ENCODE results near the gene HARBI1. TPM values are rescaled to one million over a fixed set of nuclear protein-coding genes. Genes with fewer than 3 reads are reported as not detected.

The HARBI1 gene
- total RNA-seq, 4 donors from 2014 or later: 0.59 to 5.2 (median 2.6) TPM

DNA sequence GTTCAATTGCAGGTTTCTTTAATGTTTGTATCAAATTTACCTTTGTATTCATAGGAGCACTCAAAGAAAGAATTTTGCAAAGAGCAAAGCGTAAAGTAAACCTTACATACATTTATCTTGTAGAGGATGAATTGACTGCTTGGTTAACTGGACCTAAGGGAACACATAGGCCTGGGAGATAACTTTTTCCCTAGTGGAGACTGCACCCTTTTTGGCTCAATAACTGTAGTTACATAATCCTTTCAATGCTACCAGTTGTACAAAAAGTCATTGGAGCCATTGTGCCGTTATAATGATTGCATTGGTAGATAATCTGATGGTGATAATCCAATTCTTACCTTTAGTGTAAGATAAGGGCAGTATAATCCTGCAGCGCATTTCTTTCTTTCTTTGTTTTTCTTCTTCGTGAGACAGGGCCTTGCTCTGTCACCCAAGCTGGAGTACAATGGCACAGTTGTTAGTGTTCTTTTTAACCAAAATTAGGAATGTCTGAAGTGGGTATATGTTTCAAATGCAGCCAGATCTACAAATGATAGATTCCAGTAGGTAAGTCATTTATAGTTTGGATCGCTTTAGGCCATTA, 18.6 kb upstream of the HARBI1 start:
- TF ChIP-seq EP300 (IDR thresholded peaks at IDR 0.05) (no peak), POLR2A (IDR thresholded peaks at IDR 0.05) (no peak)
- TF ChIP-seq, protein P1, sequence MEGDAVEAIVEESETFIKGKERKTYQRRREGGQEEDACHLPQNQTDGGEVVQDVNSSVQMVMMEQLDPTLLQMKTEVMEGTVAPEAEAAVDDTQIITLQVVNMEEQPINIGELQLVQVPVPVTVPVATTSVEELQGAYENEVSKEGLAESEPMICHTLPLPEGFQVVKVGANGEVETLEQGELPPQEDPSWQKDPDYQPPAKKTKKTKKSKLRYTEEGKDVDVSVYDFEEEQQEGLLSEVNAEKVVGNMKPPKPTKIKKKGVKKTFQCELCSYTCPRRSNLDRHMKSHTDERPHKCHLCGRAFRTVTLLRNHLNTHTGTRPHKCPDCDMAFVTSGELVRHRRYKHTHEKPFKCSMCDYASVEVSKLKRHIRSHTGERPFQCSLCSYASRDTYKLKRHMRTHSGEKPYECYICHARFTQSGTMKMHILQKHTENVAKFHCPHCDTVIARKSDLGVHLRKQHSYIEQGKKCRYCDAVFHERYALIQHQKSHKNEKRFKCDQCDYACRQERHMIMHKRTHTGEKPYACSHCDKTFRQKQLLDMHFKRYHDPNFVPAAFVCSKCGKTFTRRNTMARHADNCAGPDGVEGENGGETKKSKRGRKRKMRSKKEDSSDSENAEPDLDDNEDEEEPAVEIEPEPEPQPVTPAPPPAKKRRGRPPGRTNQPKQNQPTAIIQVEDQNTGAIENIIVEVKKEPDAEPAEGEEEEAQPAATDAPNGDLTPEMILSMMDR (IDR thresholded peaks at IDR 0.05): no peak
- Histone ChIP-seq H3K9me3 (no peaks in the 10 kb centered on the region), H3K4me3 (no peak overlapping the region), H3K27ac (no peak overlapping the region), H3K4me1 (peaks cover 0 to 11% (median 3%) of the 10 kb centered on the region in 4 donors), H3K36me3 (peaks cover 0 to 71% (median 0%) of the 10 kb centered on the region in 3 donors), H3K27me3 (no peaks in the 10 kb centered on the region)
- 71 to 72% methylated on average over 5 of the region's 5 CpGs for WGBS, 2 donors
- no peak for DNase-seq (ENCODE audit: low spot score in 2 of 2)

DNA sequence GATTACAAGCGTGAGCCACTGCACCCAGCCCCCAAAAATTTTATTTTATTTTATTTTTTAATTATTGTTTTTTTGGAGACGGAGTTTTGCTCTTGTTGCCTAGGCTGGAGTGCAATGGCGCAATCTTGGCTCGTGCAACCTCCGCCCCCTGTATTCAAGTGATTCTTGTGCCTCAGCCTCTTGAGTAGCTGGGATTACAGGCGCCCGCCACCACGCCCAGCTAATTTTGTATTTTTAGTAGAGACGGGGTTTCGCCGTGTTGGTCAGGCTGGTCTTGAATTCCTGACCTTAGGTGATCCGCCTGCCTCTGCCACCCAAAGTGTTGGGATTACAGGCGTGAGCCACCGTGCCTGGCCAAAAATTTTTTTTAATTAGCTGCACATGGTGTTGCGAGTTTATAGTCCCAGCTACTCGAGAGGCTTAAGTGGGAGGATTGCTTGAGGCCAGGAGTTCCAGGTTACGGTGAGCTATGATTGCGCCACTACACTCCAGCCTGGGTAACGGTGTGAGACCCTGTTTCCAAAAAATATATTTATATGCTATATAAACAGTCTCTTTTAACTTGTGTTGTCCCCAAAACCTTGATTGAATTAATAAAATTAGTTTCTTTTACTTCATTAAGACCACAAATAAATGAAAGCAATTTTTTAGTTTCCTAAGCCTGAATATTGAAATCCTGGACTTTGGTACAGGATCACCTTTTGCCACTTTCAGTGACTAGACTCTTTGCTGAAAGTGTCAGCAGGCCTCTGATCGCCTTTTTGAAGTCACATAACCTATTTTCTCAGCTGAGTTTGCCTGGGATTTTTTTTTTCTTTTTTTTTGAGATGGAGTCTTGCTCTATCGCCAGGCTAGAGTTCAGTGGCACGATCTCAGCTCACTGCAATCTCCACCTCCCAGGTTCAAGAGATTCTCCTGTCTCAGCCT, 16.5 kb upstream of the HARBI1 start:
- no peaks in the 10 kb centered on the region for H3K27me3 ChIP-seq
- no peaks in the 10 kb centered on the region for H3K9me3 ChIP-seq
- 92 to 93% methylated on average over 22 of the region's 22 CpGs for WGBS, 2 donors
- TF ChIP-seq POLR2A (IDR thresholded peaks at IDR 0.05) (no peak), EP300 (IDR thresholded peaks at IDR 0.05) (no peak)
- TF ChIP-seq, protein P1 (IDR thresholded peaks at IDR 0.05): no peak
- H3K4me3 ChIP-seq: no peak overlapping the region
- peaks cover 0 to 71% (median 0%) of the 10 kb centered on the region in 3 donors for H3K36me3 ChIP-seq
- peaks cover 0 to 18% (median 3%) of the 10 kb centered on the region in 4 donors for H3K4me1 ChIP-seq
- no peak overlapping the region for H3K27ac ChIP-seq
- no peak for DNase-seq (ENCODE audit: low spot score in 2 of 2)

DNA sequence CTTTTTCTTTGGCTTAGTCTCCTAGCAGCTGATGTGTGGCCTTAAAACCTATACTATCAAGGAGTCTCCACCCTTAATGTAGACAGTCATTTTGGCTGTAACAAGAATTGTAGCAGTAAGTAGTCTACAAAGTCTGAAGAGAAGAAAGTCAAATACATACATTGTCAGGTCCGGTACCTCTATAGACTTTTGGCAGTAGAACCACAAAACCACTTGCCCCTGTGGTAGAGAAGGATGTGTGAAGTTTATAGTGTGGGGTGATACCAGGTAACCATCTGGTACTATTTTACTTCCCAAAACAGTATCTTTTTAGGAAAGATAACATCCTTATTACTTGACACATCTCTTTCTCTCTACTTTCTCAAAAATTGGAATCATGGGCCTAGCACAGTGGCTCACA, 15.5 kb upstream of the HARBI1 start:
- no peaks in the 10 kb centered on the region for H3K9me3 ChIP-seq
- WGBS, 2 donors: 92 to 97% methylated on average over 1 of the region's 1 CpG

DNA sequence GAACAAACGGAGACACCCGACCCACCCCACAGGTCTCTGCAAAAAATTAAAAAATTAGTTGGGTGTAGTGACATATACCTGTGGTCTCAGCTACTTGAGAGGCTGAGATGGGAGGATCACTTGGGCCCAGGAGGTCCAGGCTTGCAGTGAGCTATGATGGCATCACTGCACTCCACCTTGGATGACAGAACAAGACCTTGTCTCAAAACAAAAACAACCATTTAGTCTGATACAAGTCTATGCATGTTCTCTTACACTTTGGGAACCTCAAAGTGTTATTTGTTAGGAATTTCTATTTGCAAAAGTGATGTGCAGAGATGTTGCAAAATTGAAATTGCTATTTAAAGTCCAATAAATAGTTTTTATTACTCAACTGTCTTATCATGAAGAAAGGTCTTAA, 14.6 kb upstream of the HARBI1 start:
- Histone ChIP-seq H3K27ac (no peak overlapping the region), H3K27me3 (no peaks in the 10 kb centered on the region), H3K4me3 (no peak overlapping the region), H3K36me3 (peaks cover 0 to 71% (median 0%) of the 10 kb centered on the region in 3 donors), H3K9me3 (no peaks in the 10 kb centered on the region), H3K4me1 (peaks cover 0 to 19% (median 3%) of the 10 kb centered on the region in 4 donors)
- WGBS, 2 donors: 82 to 97% methylated on average over 2 of the region's 2 CpGs
- no peak for DNase-seq (ENCODE audit: low spot score in 2 of 2)
- TF ChIP-seq POLR2A (IDR thresholded peaks at IDR 0.05) (no peak), EP300 (IDR thresholded peaks at IDR 0.05) (no peak)
- TF ChIP-seq, protein P1 (IDR thresholded peaks at IDR 0.05): no peak

More for the DNA sequence above, 15.5 kb upstream of the HARBI1 start:
- Histone ChIP-seq H3K4me1 (peaks cover 0 to 19% (median 3%) of the 10 kb centered on the region in 4 donors), H3K27ac (no peak overlapping the region), H3K36me3 (peaks cover 0 to 63% (median 0%) of the 10 kb centered on the region in 3 donors), H3K4me3 (no peak overlapping the region), H3K27me3 (no peaks in the 10 kb centered on the region)
- TF ChIP-seq POLR2A (IDR thresholded peaks at IDR 0.05) (no peak), EP300 (IDR thresholded peaks at IDR 0.05) (no peak)
- TF ChIP-seq, protein P1 (IDR thresholded peaks at IDR 0.05): no peak
- DNase-seq (ENCODE audit: low spot score in 2 of 2): no peak

DNA sequence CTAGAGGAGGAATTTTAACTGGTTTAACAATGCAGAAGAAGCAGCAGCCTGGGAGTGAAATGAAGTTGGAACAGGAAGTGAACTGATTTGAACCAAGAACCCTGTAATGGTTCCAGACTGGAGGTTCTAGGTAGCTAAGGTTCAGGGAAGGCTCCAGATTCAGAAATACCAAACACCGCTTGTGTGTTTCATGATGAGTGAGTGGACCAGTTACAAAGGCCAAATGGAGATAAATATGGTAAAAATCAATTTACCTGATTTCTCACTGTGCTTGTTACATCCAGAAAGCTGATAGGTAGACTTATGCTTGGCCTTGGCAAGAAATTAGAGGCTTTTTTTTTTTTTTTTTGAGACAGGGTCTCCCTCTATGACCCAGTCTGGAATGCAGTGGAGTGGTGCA, 13.2 kb upstream of the HARBI1 start:
- H3K27ac ChIP-seq: no peak overlapping the region
- H3K27me3 ChIP-seq: no peaks in the 10 kb centered on the region
- H3K4me3 ChIP-seq: no peak overlapping the region
- no peak for DNase-seq (ENCODE audit: low spot score in 2 of 2)
- H3K9me3 ChIP-seq: no peaks in the 10 kb centered on the region
- no peak for TF ChIP-seq EP300 (IDR thresholded peaks at IDR 0.05)
- TF ChIP-seq POLR2A (IDR thresholded peaks at IDR 0.05): no peak
- TF ChIP-seq, protein P1 (IDR thresholded peaks at IDR 0.05): no peak
- peaks cover 0 to 12% (median 0%) of the 10 kb centered on the region in 4 donors for H3K4me1 ChIP-seq
- peaks cover 0 to 77% (median 0%) of the 10 kb centered on the region in 3 donors for H3K36me3 ChIP-seq
- WGBS, 2 donors: 100% methylated on average over 1 of the region's 1 CpG
